Raji (cell line): ENCODE data around the gene NCS1.

ENCODE experiments used
- POLR2A ChIP-seq: IDR thresholded peaks from 2 replicates; pipeline ENCODE4 v1.6.1; 2011; ENCODE audit warnings: low read depth, low read length, control low read depth; ENCODE audit not compliant: insufficient read depth

The NCS1 gene

DNA sequence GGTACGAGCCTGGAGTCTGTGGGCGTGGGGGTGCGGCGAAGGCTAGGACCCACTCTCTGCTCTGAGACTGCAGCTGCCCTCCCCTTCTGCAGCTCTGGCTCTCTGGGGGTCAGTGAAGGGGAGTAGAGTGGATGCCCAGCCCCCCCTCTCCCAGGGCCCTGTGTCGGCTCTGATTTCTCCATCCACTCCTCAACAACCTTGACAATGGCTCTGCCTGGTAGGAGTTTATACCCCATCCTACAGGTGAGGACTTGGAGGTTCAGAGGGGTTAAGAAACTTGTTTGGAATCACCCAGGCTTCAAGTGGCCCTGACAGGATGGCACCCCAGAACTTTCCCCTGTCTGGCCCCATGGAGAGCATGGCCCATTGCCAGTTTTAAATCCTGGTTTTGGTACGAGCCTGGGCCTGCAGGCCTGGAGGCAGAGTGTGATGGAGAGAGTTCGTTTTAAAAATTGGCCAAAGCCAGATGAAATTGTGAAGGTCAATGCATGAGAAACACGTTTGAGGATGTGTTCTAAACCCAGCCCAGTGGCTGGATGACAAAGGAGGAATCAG, 22.3 kb downstream of the NCS1 start:
- TF ChIP-seq POLR2A, result no peak

- TF ChIP-seq POLR2A, result no peak
Observed at GRCh38 chr9:130195638-130196037, 23.4 kb downstream of the NCS1 start.

- no peak for TF ChIP-seq POLR2A
Observed at GRCh38 chr9:130196643-130197042, 24.4 kb downstream of the NCS1 start.

- no peak for TF ChIP-seq POLR2A
Observed at GRCh38 chr9:130197386-130197785, 25.2 kb downstream of the NCS1 start.

- TF ChIP-seq POLR2A, result no peak
Observed at GRCh38 chr9:130197888-130198287, 25.7 kb downstream of the NCS1 start.

DNA sequence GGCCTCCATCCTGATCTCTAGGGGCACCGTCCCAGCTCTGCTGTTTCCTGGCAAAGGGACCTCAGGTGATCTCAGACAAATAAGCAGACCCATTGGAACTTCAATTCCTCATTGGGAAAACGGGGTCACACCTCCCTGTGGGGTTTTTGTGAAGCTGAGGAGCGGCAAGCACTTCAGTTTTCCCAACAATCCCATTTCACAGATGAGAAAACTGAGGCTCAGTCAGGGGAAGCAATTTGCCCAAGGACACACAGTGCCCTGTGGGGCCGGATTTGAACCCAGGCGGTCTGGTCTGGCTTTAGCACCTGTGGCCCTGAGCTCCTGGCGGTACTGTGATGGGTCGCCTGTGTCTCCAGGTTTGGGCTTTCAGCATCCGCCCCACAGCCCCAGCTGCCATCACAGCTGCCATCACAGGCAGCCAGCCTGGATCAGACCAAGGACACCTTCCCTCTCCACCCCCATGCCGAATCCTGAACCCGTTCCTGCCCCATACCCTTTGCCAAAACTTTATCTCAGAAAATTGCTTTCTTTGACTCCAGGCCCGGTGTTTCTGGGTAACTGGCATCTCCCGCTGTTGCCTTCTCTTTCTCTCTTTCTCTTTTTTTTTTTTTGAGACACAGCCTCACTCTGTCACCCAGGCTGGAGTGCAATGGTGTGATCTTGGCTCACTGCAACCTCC, 26.4 kb downstream of the NCS1 start:
- TF ChIP-seq POLR2A, result no peak

GRCh38 chr9:130199605-130200004, 27.4 kb downstream of the NCS1 start:
- TF ChIP-seq POLR2A, result no peak

GRCh38 chr9:130200038-130200849, 28.0 kb downstream of the NCS1 start:
- no peak for TF ChIP-seq POLR2A

GRCh38 chr9:130201399-130201873, 29.2 kb downstream of the NCS1 start:
- TF ChIP-seq POLR2A, result no peak

GRCh38 chr9:130201974-130202373, 29.8 kb downstream of the NCS1 start:
- TF ChIP-seq POLR2A, result no peak

DNA sequence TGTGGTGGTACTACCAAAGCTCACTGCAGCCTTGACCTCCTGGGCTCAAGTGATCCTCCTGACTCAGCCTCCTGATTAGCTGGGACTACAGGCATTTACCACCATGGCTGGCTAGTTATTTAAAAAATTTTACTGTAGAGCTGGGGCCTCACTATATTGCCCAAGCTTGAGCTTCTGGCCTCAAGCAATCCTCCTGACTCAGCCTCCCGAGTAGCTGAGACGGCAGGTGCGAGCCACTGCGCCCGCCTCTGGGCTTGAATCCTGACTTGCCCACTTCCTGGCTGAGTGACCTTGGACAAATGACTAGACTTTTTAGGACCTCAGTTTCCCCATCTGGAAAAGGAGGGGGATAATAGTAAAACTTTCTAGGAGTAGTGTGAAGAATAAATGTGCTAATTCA, 32.1 kb downstream of the NCS1 start:
- TF ChIP-seq POLR2A, result no peak

- no peak for TF ChIP-seq POLR2A
Observed at GRCh38 chr9:130204959-130205358, 32.8 kb downstream of the NCS1 start.

DNA sequence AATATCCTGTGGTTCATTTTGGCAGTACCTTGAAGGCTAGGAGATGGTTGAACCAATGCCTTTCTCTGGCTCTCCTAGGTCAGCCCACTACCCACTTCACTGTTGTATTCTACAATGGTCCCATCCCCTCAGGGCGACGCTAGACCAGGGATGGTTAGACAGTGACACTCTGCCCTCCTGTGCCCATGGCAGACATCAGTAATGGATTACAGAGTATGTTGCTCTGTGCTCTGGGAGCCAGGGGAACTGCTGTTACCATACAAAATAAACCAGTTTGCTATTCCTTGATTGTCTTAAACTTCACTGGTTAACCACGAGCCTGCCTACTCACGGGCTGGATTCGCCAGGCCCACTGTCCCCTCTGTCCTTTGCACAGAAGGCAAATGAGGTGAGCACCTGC, 33.7 kb downstream of the NCS1 start:
- TF ChIP-seq POLR2A, result no peak

- TF ChIP-seq POLR2A, result no peak
Observed at GRCh38 chr9:130206579-130206978, 34.4 kb downstream of the NCS1 start.

DNA sequence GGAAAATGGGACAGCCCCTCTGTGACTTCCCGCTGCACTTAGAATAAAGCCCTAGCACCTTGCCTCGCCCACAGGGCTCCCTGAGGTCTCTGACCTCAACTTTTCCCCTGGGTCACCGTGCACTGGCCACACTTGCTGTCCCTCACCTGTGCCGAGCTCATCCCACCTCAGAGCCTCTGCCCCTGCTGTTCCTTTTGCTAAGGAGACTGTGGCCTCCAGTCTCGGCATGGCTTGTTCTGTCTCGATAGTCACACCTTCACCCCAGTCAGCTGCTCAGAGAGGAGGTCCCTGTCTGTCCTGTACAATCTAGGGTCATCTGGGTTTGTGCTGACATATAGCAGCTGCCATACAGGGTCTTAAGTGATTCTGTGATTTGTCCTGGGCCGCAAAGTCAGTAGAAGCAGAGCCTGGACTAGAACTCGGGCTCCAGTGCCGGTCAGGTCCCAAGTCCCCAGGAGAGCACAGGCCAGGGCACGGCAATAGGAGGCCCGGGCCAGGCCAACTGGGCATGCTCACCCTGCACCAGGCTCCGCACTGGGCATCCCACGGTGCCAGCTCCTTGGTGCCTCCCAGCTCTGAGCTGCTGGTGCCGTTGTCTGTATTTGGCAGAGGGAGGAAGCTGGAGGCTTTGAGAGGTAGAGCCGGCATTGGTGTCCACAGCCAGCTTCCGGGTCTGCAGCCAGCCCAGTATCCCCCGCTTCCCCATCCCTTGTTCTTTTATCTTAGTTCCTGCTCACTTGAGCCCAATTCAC, 35.2 kb downstream of the NCS1 start:
- no peak for TF ChIP-seq POLR2A

GRCh38 chr9:130208600-130209347, 36.6 kb downstream of the NCS1 start:
- no peak for TF ChIP-seq POLR2A
